Sigmoid colon (tissue), 4 donors: ENCODE measurements around the gene FOXK2.

Experiments
- CTCF ChIP-seq, 4 experiments: fragments of 450-650 bp in 3 of 4; fragments of 200-600 bp in 1 of 4; IDR thresholded peaks; one replicate each; pipeline ENCODE4 v1.5.1; 2016 to 2019; ENCODE audit warnings: antibody characterized with exemption in 4 of 4, mild to moderate bottlenecking in 3 of 4, moderate library complexity in 2 of 4
- EP300 ChIP-seq, 4 donors: sonication (generic); formaldehyde crosslinking; IDR thresholded peaks; one replicate each; pipeline ENCODE4 v1.6.1; 2017; ENCODE audit warnings: antibody characterized with exemption in 4 of 4
- POLR2A ChIP-seq, 2 donors: fragments of 450-650 bp; IDR thresholded peaks; one replicate each; pipeline ENCODE4 v1.6.1; 2016; ENCODE audit warnings: antibody characterized with exemption in 2 of 2, mild to moderate bottlenecking in 2 of 2, moderate library complexity in 2 of 2
- POLR2AphosphoS5 ChIP-seq, 4 donors: sonication (generic); formaldehyde crosslinking; IDR thresholded peaks; one replicate each; pipeline ENCODE4 v1.6.1; 2017; ENCODE audit warnings: antibody characterized with exemption in 4 of 4

DNA sequence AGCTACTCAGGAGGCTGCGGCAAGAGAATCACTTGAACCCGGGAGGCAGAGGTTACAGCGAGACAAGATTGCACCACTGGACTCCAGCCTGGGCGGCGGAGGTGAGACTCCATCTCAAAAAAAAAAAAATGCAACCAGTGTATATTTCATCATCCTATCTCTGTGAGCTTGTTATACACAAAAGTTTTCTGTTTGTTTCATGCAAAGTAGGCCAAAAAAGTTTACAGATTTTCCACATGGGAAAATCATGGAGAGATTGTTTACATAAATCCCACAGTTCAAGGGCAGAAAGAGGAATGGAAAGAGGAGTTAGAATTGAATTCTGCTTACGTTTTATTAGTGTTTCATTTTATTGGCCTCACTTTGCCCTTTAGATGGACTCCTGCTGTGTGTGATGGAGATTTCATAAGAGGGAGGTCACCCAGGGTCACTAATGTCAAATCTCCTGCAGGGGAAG lies 36.3 kb upstream of the FOXK2 start:
- TF ChIP-seq CTCF (IDR thresholded peaks at IDR 0.05) (no peak), EP300 (IDR thresholded peaks at IDR 0.05) (no peak), POLR2AphosphoS5 (IDR thresholded peaks at IDR 0.05) (no peak), POLR2A (IDR thresholded peaks at IDR 0.05) (no peak)
